ENCODE results near the gene GOLM1.

GRCh38 chr9:86115886-86116285, 16.5 kb upstream of the GOLM1 start:
- no peak for TF ChIP-seq TAF1 (conservative IDR thresholded peaks at IDR 0.05)
- no peak for TF ChIP-seq CTCF (IDR thresholded peaks at IDR 0.05; ENCODE audit: low read depth, low read length, missing input control)
- TF ChIP-seq NR2F2 (IDR thresholded peaks at IDR 0.05) = no peak
- TF ChIP-seq ZBTB33 (IDR thresholded peaks at IDR 0.05) = no peak
- no peak for TF ChIP-seq YY1 (IDR thresholded peaks at IDR 0.05)
